GM13977 (cell line): ENCODE results near the gene TMEM178B.
"Not testable (repeated sequence)": the region's sequence is repeated elsewhere in the genome, so short reads cannot be mapped to it uniquely, and the experiment has no call there.

Experiments
- DNase-seq: peaks from one replicate; pipeline ENCODE4 v3.0.0; 2012; ENCODE audit warnings: low spot score
- in situ Hi-C: fragments of 300-500 bp; cut with MboI; formaldehyde crosslinking; loops from one replicate; pipeline ENCODE4 v1.12.0; 2022; ENCODE audit warnings: low sequenced_read_pairs, low pct_unique_long_range_greater_than_20kb, mixed read lengths, inconsistent platforms; ENCODE audit not compliant: unreplicated experiment
- TF ChIP-seq, protein P1 (sequence below): IDR thresholded peaks from 2 replicates; pipeline ENCODE4 v1.5.1; 2012; ENCODE audit warnings: mild to moderate bottlenecking, control low read depth; ENCODE audit not compliant: insufficient read depth; ENCODE audit errors: extremely low read depth, missing control alignments

The TMEM178B gene

DNA sequence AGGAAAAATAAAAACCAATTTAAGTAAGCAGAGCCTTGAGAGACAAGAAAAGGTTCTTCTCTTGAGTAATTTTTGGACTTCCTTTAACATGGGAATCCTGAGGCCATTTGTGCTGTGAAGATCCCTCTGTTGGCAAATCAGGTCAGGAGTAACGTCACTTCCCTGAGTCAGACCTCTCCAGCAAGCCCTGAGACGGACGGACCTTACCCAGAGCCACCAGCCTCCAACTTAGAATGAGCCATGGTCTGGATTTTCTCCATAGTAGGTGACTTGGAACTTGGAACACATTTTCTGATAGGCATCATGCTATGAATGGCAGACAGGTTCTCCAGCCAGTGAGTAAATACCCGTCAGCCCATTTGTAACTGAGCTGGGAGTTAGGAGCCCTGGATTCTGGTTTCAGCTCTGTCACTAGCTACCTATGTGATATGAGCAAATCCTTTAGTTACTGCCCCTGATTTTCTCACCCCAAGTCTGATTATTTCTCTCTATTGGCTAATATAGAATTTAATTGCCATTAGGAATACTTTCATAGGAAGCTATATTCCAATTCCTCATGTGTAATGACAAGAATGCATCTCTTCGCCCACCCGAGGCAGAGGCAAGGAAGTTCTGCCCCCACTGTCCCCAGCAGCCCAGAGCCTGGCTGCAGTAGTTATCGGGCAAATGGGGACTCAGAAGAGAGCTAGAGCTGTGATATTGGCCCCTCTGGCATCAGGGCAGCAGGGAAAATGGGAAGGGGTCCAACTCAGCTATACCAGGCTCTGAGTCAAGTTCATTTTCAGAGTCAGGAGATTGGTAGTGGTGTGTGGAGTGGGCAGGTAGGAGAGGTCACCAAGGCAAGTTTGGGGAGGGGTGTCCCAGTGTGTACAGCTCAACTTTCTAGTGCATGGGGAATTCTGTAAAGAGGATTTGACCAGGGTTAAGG, 323.6 kb downstream of the TMEM178B start:
- TF ChIP-seq, protein P1, sequence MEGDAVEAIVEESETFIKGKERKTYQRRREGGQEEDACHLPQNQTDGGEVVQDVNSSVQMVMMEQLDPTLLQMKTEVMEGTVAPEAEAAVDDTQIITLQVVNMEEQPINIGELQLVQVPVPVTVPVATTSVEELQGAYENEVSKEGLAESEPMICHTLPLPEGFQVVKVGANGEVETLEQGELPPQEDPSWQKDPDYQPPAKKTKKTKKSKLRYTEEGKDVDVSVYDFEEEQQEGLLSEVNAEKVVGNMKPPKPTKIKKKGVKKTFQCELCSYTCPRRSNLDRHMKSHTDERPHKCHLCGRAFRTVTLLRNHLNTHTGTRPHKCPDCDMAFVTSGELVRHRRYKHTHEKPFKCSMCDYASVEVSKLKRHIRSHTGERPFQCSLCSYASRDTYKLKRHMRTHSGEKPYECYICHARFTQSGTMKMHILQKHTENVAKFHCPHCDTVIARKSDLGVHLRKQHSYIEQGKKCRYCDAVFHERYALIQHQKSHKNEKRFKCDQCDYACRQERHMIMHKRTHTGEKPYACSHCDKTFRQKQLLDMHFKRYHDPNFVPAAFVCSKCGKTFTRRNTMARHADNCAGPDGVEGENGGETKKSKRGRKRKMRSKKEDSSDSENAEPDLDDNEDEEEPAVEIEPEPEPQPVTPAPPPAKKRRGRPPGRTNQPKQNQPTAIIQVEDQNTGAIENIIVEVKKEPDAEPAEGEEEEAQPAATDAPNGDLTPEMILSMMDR = no peak
- in situ Hi-C loops = no loop called here
- no peak for DNase-seq

- TF ChIP-seq, protein P1 = no peak
- no peak for DNase-seq
- in situ Hi-C loops = no loop called here
These were observed 326.5 kb downstream of the TMEM178B start for GRCh38 chr7:141400356-141400755.

DNA sequence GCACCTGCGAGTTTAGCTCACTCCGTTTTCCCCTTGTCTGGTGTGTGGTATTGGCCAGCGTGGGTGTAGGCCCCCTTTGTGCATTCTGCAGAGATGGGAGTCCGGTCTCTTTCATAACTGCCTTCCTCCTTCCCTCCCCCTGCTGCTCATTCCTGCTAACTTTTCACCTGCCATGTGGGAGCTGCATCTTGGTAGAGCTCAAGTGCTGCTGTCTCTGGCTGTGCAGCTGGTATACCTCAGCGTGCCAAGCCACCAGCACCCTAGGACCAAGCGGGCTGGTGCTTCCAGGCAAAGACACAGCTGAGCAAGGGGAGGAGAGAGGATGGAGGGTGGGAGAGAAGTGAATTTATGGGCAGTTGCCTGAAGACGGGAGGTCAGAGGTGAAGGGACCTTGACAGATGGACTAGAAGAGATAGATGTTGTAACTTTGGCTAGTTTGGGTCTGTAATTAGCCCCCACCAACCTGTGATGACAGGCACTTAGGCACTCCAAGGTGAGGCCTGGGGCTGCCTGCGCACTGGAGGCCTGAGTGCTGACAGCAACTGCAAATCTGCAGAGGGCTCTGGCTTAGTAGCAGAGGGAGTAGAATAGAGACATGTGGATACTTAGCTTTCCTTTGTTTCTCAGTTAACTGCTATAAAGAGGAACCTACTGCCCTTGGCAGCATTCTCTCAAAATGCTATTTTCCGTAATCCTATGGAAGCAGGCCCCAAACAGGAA, 328.6 kb downstream of the TMEM178B start:
- DNase-seq = no peak
- in situ Hi-C loops = no loop called here
- TF ChIP-seq, protein P1 = no peak

GRCh38 chr7:141403846-141404245, 330.0 kb downstream of the TMEM178B start:
- in situ Hi-C loops, DNase-seq: not testable (repeated sequence)

- in situ Hi-C loops = no loop called here
- no peak for DNase-seq
- TF ChIP-seq, protein P1 = no peak
These were observed 332.5 kb downstream of the TMEM178B start for GRCh38 chr7:141406347-141406746.

DNA sequence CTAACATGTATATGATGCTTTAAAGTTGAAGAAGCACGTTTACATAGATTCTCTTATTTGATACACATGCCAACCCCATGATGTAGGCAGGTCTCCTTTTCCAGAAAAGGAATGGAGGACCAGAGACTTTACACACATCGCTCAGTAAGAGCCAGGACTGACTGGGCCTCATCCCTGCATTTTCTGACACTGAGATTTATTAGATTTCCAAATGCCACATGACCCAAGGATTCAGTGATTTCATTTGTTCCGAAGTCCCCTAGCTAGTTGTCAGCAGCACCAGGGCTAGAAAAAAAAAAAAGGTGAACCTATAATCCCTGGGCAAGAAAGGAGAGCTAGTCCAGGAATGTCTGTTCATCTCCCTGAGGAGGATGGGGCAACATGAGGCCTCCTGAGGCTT, 334.0 kb downstream of the TMEM178B start:
- TF ChIP-seq, protein P1 = no peak
- no peak for DNase-seq
- in situ Hi-C loops = no loop called here

GRCh38 chr7:141408440-141408839, 334.6 kb downstream of the TMEM178B start:
- no peak for DNase-seq
- in situ Hi-C loops = no loop called here
- TF ChIP-seq, protein P1 = no peak
